MCF 10A (cell line): ENCODE measurements around the gene MCL1. TPM values are rescaled to one million over a fixed set of nuclear protein-coding genes. Genes with fewer than 3 reads are reported as not detected.
A peak's percentile ranks its signal among the peaks of the same experiment; 100 is the strongest.

Source experiments
- BruUV-seq: library from RNA; stranded (reverse); fragments of 400-500 nt; replicated peaks from 2 replicates; lab custom pipeline; 2021; lab: Mats Ljungman, UMichigan
- CTCF ChIA-PET: fragments of 300-600 bp; sonication (Branson Sonifier 250); formaldehyde crosslinking; extraction: SDS; loops from one replicate; lab custom pipeline; 2021; ENCODE audit warnings: antibody characterized with exemption, inconsistent platforms; lab: Yijun Ruan, JAX
- POLR2A ChIA-PET: fragments of 300-600, 350-650 bp; sonication (Branson Sonifier 250); formaldehyde crosslinking; extraction: SDS; loops from one replicate; lab custom pipeline; 2020; ENCODE audit warnings: antibody characterized with exemption, inconsistent platforms; lab: Yijun Ruan, JAX
- DNase-seq: peaks from one replicate; pipeline ENCODE4 v3.0.0-alpha.2; 2018; ENCODE audit not compliant: unreplicated experiment
- H3K27ac Mint-ChIP-seq: one replicate; pipeline ENCODE4 v1.8.0; 2022; ENCODE audit warnings: mild to moderate bottlenecking, low read depth, mixed read lengths; ENCODE audit not compliant: unreplicated experiment
- H3K27me3 Mint-ChIP-seq: one replicate; pipeline ENCODE4 v1.8.0; 2022; ENCODE audit warnings: mixed read lengths; ENCODE audit not compliant: insufficient read depth, unreplicated experiment
- H3K36me3 Mint-ChIP-seq: one replicate; pipeline ENCODE4 v1.8.0; 2022; ENCODE audit warnings: mild to moderate bottlenecking, moderate library complexity, mixed read lengths; ENCODE audit not compliant: insufficient read depth, unreplicated experiment
- H3K4me1 Mint-ChIP-seq: one replicate; pipeline ENCODE4 v1.8.0; 2022; ENCODE audit warnings: mixed read lengths; ENCODE audit not compliant: insufficient read depth, unreplicated experiment
- H3K4me3 Mint-ChIP-seq: one replicate; pipeline ENCODE4 v1.8.0; 2022; ENCODE audit warnings: mild to moderate bottlenecking, moderate library complexity, mixed read lengths; ENCODE audit not compliant: unreplicated experiment
- H3K9me3 Mint-ChIP-seq: one replicate; pipeline ENCODE4 v1.8.0; 2022; ENCODE audit warnings: mixed read lengths; ENCODE audit not compliant: unreplicated experiment
- intact Hi-C: fragments of 100-400 bp; cut with micrococcal nuclease; formaldehyde crosslinking; loops from 2 replicates; pipeline ENCODE4 v1.14.1; 2022
- total RNA-seq: library from RNA; stranded (reverse); gene quantifications from 2 replicates; pipeline ENCODE4 v1.2.3, GENCODE V29; 2022
- TF ChIP-seq, protein P1 (sequence below): fragments of 200-600 bp; IDR thresholded peaks from one replicate; pipeline ENCODE4 v1.8.0; 2022; ENCODE audit warnings: antibody characterized with exemption, mild to moderate bottlenecking; ENCODE audit not compliant: unreplicated experiment

MCL1 gene
- total RNA-seq, 1 experiment from 2014 or later: 624 TPM

DNA sequence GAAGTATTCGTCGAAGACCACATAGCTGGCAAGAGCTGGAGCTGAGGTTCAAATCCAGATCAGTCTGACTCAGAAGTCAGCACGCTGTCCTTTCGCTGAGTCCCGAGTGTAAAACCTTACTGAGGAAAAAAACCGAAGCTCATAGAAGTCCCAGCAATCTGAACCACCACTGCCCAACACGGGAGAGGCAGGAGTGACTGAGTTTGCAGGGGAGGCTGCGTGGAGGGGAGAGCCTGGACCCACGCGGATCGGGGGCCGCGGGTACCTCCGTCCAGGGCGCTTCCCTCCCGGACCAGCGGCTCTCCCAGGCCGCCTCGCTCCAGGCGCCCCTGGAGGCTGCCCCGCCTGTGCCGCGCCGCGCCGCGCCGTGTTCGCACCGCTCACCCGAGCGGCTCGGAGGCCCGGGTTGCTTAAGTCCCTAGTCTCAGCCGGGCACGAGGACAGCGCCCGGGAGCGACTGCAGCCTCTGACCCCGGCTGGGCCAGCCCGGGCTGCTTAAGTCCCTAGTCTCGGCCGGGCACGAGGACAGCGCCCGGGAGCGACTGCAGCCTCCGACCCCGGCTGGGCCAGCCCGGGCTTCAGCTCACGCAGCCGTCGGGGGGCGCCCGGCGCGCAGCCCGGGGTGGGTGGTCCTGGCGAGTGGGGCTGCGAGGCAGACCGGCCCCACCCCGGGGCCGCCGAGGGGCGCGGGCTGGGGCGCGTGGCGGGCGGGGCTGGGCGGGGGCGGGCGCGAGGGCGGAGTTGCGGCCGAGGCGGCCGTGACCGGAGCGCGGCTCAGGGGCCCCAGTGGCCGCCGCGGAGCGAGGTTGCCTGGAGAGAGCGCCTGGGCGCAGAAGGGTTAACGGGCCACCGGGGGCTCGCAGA lies 30.5 kb downstream of the MCL1 start, which contains the start of gene ADAMTSL4:
TSS of gene ADAMTSL4 (plus strand) at position 777 of the 864 bp plus-strand sequence. CDS start 2,881 bp downstream, outside the sequence.
- no peaks in the 10 kb centered on the region for H3K9me3 Mint-ChIP-seq
- intact Hi-C loops: loop anchor here (2.0 to 5.0 kb wide), 2 partner anchors 64 to 292 kb away; partner anchors contain the start of gene CA14
- peak within 1 kb of the TSS; percentile 78 for H3K27ac Mint-ChIP-seq
- H3K4me3 Mint-ChIP-seq: peak within 1 kb of the TSS; percentile 81
- peak; percentile 80 for DNase-seq
- ChIA-PET CTCF (interaction anchor here (0.7 to 5.9 kb wide), 10 partner anchors 12 to 446 kb away, joined by 3 to 77 read pairs (median 4); no protein-coding TSS in a partner anchor), POLR2A (interaction anchor here (0.6 to 27.7 kb wide), 14 partner anchors 12 to 325 kb away, joined by 3 to 1801 read pairs (median 4); partner anchors contain the start of genes FALEC, MCL1 and RPRD2)
- peaks cover 28% of the 10 kb centered on the region for H3K4me1 Mint-ChIP-seq
- no TSS peak for BruUV-seq
- TF ChIP-seq, protein P1, sequence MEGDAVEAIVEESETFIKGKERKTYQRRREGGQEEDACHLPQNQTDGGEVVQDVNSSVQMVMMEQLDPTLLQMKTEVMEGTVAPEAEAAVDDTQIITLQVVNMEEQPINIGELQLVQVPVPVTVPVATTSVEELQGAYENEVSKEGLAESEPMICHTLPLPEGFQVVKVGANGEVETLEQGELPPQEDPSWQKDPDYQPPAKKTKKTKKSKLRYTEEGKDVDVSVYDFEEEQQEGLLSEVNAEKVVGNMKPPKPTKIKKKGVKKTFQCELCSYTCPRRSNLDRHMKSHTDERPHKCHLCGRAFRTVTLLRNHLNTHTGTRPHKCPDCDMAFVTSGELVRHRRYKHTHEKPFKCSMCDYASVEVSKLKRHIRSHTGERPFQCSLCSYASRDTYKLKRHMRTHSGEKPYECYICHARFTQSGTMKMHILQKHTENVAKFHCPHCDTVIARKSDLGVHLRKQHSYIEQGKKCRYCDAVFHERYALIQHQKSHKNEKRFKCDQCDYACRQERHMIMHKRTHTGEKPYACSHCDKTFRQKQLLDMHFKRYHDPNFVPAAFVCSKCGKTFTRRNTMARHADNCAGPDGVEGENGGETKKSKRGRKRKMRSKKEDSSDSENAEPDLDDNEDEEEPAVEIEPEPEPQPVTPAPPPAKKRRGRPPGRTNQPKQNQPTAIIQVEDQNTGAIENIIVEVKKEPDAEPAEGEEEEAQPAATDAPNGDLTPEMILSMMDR: peak; percentile 15
- H3K27me3 Mint-ChIP-seq: no peaks in the 10 kb centered on the region
- H3K36me3 Mint-ChIP-seq: peaks cover 41% of the 10 kb centered on the region

DNA sequence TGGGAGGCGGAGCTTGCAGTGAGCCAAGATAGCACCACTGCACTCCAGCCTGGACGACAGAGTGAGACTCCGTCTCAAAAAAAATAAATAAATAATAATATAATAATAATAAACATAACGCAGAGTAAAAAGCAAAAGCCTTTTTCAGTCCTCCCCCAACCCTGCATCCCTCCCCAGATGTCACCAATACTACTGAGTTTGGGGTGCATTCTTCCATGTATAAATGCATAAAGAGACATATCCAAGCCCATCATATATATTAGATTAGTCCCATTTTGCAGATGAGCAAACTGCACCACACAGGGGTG lies 31.1 kb downstream of the MCL1 start:
- Mint-ChIP-seq H3K9me3 (no peaks in the 10 kb centered on the region), H3K36me3 (peaks cover 36% of the 10 kb centered on the region), H3K4me3 (peak overlapping the region; percentile 81), H3K4me1 (peaks cover 28% of the 10 kb centered on the region), H3K27me3 (no peaks in the 10 kb centered on the region), H3K27ac (no peak overlapping the region)
- ChIA-PET CTCF (interaction anchor here (0.7 to 5.9 kb wide), 10 partner anchors 11 to 447 kb away, joined by 3 to 77 read pairs (median 4); no protein-coding TSS in a partner anchor), POLR2A (interaction anchor here (0.6 to 27.7 kb wide), 12 partner anchors 12 to 326 kb away, joined by 3 to 1801 read pairs (median 5); partner anchors contain the start of genes FALEC, MCL1 and RPRD2)
- BruUV-seq: no TSS peak
- intact Hi-C loops: loop anchor here (2.0 to 5.0 kb wide), 2 partner anchors 63 to 291 kb away; partner anchors contain the start of gene CA14
- no peak for DNase-seq
- TF ChIP-seq, protein P1: no peak

DNA sequence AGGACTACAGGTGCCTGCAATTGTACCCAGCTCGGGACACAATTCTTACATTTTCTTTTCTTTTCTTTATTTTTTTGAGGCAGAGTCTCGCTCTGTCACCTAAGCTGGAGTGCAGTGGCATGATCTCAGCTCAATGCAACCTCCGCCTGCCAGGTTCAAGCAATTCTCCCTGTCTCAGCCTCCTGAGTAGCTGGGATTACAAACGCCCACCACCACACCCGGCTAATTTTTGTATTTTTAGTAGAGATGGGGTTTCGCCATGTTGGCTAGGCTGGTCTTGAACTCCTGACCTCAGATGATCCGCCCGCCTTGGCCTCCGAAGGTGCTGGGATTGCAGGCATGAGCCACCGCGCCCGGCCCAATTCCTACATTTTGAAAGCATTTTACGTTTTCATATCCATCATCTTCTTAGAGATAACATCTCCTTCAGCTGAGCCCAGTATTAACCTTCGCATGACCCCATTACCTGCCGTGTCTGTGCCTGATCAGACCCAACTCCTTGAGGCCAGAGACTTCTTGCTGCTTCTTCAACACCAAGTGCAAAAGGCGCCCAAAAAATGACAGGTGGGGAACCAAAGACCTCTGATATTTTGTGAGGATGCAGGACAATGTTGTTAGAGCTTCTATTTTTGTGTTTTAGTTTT lies 33.0 kb downstream of the MCL1 start:
- Mint-ChIP-seq H3K36me3 (peaks cover 24% of the 10 kb centered on the region), H3K27ac (no peak overlapping the region), H3K27me3 (no peaks in the 10 kb centered on the region), H3K4me1 (peaks cover 20% of the 10 kb centered on the region), H3K4me3 (no peak overlapping the region), H3K9me3 (no peaks in the 10 kb centered on the region)
- POLR2A ChIA-PET: interaction anchor here (0.7 to 27.7 kb wide), 3 partner anchors 24 to 53 kb away, joined by 3 to 1801 read pairs (median 3); partner anchors contain the start of gene MCL1
- CTCF ChIA-PET: interaction anchor here (0.7 to 1.1 kb wide), 3 partner anchors 14 to 33 kb away, joined by 3 to 4 read pairs (median 3); no protein-coding TSS in a partner anchor
- intact Hi-C loops: loop anchor here (5.0 kb wide), 1 partner anchor 289 kb away; the partner anchor contains the start of gene CA14
- DNase-seq: no peak
- TF ChIP-seq, protein P1: no peak
- BruUV-seq: no TSS peak
